Activated CD8-positive, alpha-beta memory T cell treated with anti-CD3 and anti-CD28 coated beads for 4 hours (primary cell): ENCODE results near the gene TRIM28.
"Not testable (repeated sequence)": the region's sequence is repeated elsewhere in the genome, so short reads cannot be mapped to it uniquely, and the experiment has no call there.

Experiments used
- DNase-seq, 2 donors: peaks; one replicate each; pipeline ENCODE4 v3.0.0-alpha.2; 2020; ENCODE audit warnings: low read depth in 2 of 2

The TRIM28 gene

GRCh38 chr19:58543826-58544590 lies at the start of gene TRIM28:
Gene TRIM28 (plus strand): TSS chr19:58544064. CDS start chr19:58544758, 694 bp downstream.
- peak; percentile 100 for DNase-seq

- no peak for DNase-seq
Measured at GRCh38 chr19:58497634-58498170, 46.2 kb upstream of the TRIM28 start.

- no peak for DNase-seq
Measured at GRCh38 chr19:58498316-58499020, 45.4 kb upstream of the TRIM28 start.

- peak; percentile 92 to 94 for DNase-seq
Measured at GRCh38 chr19:58499021-58499927, 44.6 kb upstream of the TRIM28 start.

- DNase-seq, result no peak
Measured at GRCh38 chr19:58500242-58500641, 43.6 kb upstream of the TRIM28 start.

- not testable (repeated sequence) for DNase-seq
Measured at GRCh38 chr19:58507602-58508223, 36.2 kb upstream of the TRIM28 start.

GRCh38 chr19:58509731-58510083 lies 34.2 kb upstream of the TRIM28 start:
- DNase-seq, result no peak

GRCh38 chr19:58510084-58510862 lies 33.6 kb upstream of the TRIM28 start:
- DNase-seq, result no peak

- DNase-seq, result no peak
Measured at GRCh38 chr19:58511353-58512208, 32.3 kb upstream of the TRIM28 start, which contains the start of gene SLC27A5. Gene SLC27A5 (minus strand): TSS chr19:58511992. CDS start chr19:58511955, 37 bp downstream.

GRCh38 chr19:58513213-58513693 lies 30.6 kb upstream of the TRIM28 start:
- no peak for DNase-seq

GRCh38 chr19:58513694-58514563 lies 29.9 kb upstream of the TRIM28 start:
- peak; percentile 82 to 85 for DNase-seq

GRCh38 chr19:58514564-58515022 lies 29.3 kb upstream of the TRIM28 start:
- DNase-seq, result no peak

GRCh38 chr19:58515259-58515658 lies 28.6 kb upstream of the TRIM28 start:
- DNase-seq, result no peak

- DNase-seq, result no peak
Measured at GRCh38 chr19:58516246-58516836, 27.5 kb upstream of the TRIM28 start.

GRCh38 chr19:58516964-58517833 lies 26.7 kb upstream of the TRIM28 start:
- no peak for DNase-seq

- no peak for DNase-seq
Measured at GRCh38 chr19:58518256-58519086, 25.4 kb upstream of the TRIM28 start.
